Measurements from ENCODE around the gene SLC4A8. TPM values are rescaled to one million over a fixed set of nuclear protein-coding genes. Genes with fewer than 3 reads are reported as not detected.

The SLC4A8 gene
- total and polyA plus RNA-seq, 9 of the 15 experiments (the other 6 are each of a cell fraction or from before 2014, with no cell fraction given) = 0.04 to 1.5 (median 0.12) TPM; not detected in 2

- intact Hi-C loops (cut with micrococcal nuclease) = no loop called here
- in situ Hi-C loops (cut with MboI) = no loop called here
- ATAC-seq (no peak), DNase-seq (ENCODE audit: extremely low read depth in 1 of 4, low spot score in 3 of 4) (no peak), FAIRE-seq (no peak)
- Histone ChIP-seq H3K36me3 (ENCODE audit: control insufficient read depth, insufficient read depth, low read length) (no peaks in the 10 kb centered on the region), H4K20me1 (replicated peaks; ENCODE audit: control insufficient read depth, insufficient read depth, low read length) (no peaks in the 10 kb centered on the region), H3K27me3 (ENCODE audit: control insufficient read depth in 2 of 2, insufficient read depth in 2 of 2, low read length in 2 of 2) (peaks cover 4 to 5% of the 10 kb centered on the region in 2 experiments; a peak in 3 of 5 replicates), H3K4me2 (ENCODE audit: insufficient read depth, low read length) (no peak overlapping the region), H3K9me1 (ENCODE audit: control insufficient read depth, insufficient read depth, low read length) (no peaks in the 10 kb centered on the region), H3K9me3 (replicated peaks; ENCODE audit: control insufficient read depth, insufficient read depth, low read depth, low read length) (no peaks in the 10 kb centered on the region), H3K9ac (ENCODE audit: insufficient read depth in 1 of 2, low read depth in 2 of 2, low read length in 2 of 2) (no peak overlapping the region), H3K4me3 (no peak overlapping the region), H3K4me1 (replicated peaks in 1 of 2; ENCODE audit: control insufficient read depth in 2 of 2, insufficient read depth in 2 of 2, low read length in 2 of 2) (no peaks in the 10 kb centered on the region), H2AFZ (ENCODE audit: low read depth, low read length) (no peak overlapping the region), H3K79me2 (ENCODE audit: control insufficient read depth, insufficient read depth, low read length) (no peaks in the 10 kb centered on the region), H3K27ac (ENCODE audit: extremely low read depth, low read depth, low read length) (no peak overlapping the region)
- POLR2A ChIA-PET = interaction anchor here (0.7 to 1.2 kb wide), 2 partner anchors 12 to 497 kb away, joined by 3 to 4 read pairs; no protein-coding TSS in a partner anchor
- CTCF ChIA-PET (ENCODE audit: low intra/inter-chr PET ratio) = no interaction called here
- BruUV-seq (replicated peaks) = no TSS peak
- no peak for TF ChIP-seq EP400 (IDR thresholded peaks at IDR 0.05)
- TF ChIP-seq HMGN3 (IDR thresholded peaks at IDR 0.05; ENCODE audit: borderline replicate concordance, extremely low read depth, insufficient read length, low read depth, low read length) = no peak
- WGBS (ENCODE audit: insufficient coverage, low coverage, missing lambda C conversion rate) = under 1% methylated on average over 5 of the region's 5 CpGs
These were observed 18.9 kb downstream of the SLC4A8 start for GRCh38 chr12:51443573-51443972.

GRCh38 chr12:51448618-51449256 is 24.1 kb downstream of the SLC4A8 start:
- ATAC-seq = no peak
- POLR2A ChIA-PET = interaction anchor here (0.8 to 1.0 kb wide), 2 partner anchors 18 to 254 kb away, joined by 3 to 4 read pairs; no protein-coding TSS in a partner anchor
- no peak for TF ChIP-seq NR0B1 (IDR thresholded peaks at IDR 0.05; ENCODE audit: partially characterized antibody)
- no peak for TF ChIP-seq MIER1 (IDR thresholded peaks at IDR 0.05; ENCODE audit: low read depth)
- TF ChIP-seq SRSF1 (IDR thresholded peaks at IDR 0.05; ENCODE audit: low read depth, low read length) = no peak
- TF ChIP-seq ZBTB34 (CRISPR knock-in tag; IDR thresholded peaks at IDR 0.05) = no peak
- TF ChIP-seq NR2F6 (CRISPR knock-in tag; IDR thresholded peaks at IDR 0.05) = no peak
- TF ChIP-seq NR3C1 (CRISPR knock-in tag; IDR thresholded peaks at IDR 0.05) = no peak
- TF ChIP-seq NR1H2 (CRISPR knock-in tag; IDR thresholded peaks at IDR 0.05) = no peak
- TF ChIP-seq ZBTB5 (IDR thresholded peaks at IDR 0.05) = no peak

More at GRCh38 chr12:51448618-51449256, 24.1 kb downstream of the SLC4A8 start:
- Histone ChIP-seq H3K9me3 (replicated peaks; ENCODE audit: control insufficient read depth, insufficient read depth, low read depth, low read length) (no peaks in the 10 kb centered on the region), H3K4me2 (ENCODE audit: insufficient read depth, low read length) (no peak overlapping the region), H2AFZ (ENCODE audit: low read depth, low read length) (no peak overlapping the region), H3K27me3 (ENCODE audit: control insufficient read depth in 2 of 2, insufficient read depth in 2 of 2, low read length in 2 of 2) (peaks cover 2 to 16% of the 10 kb centered on the region in 2 experiments; a peak in 2 of 5 replicates), H3K27ac (ENCODE audit: extremely low read depth, low read depth, low read length) (no peak overlapping the region), H3K4me3 (no peak overlapping the region), H3K9me1 (ENCODE audit: control insufficient read depth, insufficient read depth, low read length) (no peaks in the 10 kb centered on the region), H3K4me1 (replicated peaks in 1 of 2; ENCODE audit: control insufficient read depth in 2 of 2, insufficient read depth in 2 of 2, low read length in 2 of 2) (peaks cover 0 to 3% of the 10 kb centered on the region in 2 experiments; a peak in 1 of 5 replicates), H4K20me1 (replicated peaks; ENCODE audit: control insufficient read depth, insufficient read depth, low read length) (no peaks in the 10 kb centered on the region), H3K79me2 (ENCODE audit: control insufficient read depth, insufficient read depth, low read length) (no peaks in the 10 kb centered on the region), H3K36me3 (ENCODE audit: control insufficient read depth, insufficient read depth, low read length) (no peaks in the 10 kb centered on the region), H3K9ac (ENCODE audit: insufficient read depth in 1 of 2, low read depth in 2 of 2, low read length in 2 of 2) (no peak overlapping the region)
- intact Hi-C loops (cut with micrococcal nuclease) (no loop called here), in situ Hi-C loops (cut with MboI) (no loop called here)
- WGBS (ENCODE audit: insufficient coverage, low coverage, missing lambda C conversion rate) = 0% methylated on average over 2 of the region's 3 CpGs
- no TSS peak for BruUV-seq (replicated peaks)
- FAIRE-seq (no peak), DNase-seq (ENCODE audit: extremely low read depth in 1 of 4, low spot score in 3 of 4) (no peak)
- CTCF ChIA-PET (ENCODE audit: low intra/inter-chr PET ratio) = no interaction called here

Data from K562 (cell line).